Neural progenitor cell (in vitro differentiated cells): ENCODE data around the gene PAFAH1B1. TPM values are rescaled to one million over a fixed set of nuclear protein-coding genes. Genes with fewer than 3 reads are reported as not detected.

Experiments
- DNase-seq: peaks from one replicate; pipeline ENCODE4 v3.0.0-alpha.2; 2016; ENCODE audit warnings: low spot score
- H2AFZ ChIP-seq: fragments of 200-600 bp; sonication (generic); replicated peaks from 2 replicates; pipeline ENCODE4 v1.6.1; 2016; ENCODE audit warnings: antibody characterized with exemption
- H3F3A ChIP-seq: fragments of 200-600 bp; sonication (generic); 2 replicates; pipeline ENCODE4 v1.6.1; 2016; ENCODE audit warnings: antibody characterized with exemption, low read depth
- H3K27ac ChIP-seq: fragments of 200-600 bp; sonication (generic); 2 replicates; pipeline ENCODE4 v1.5.1; 2016; ENCODE audit warnings: mild to moderate bottlenecking
- H3K27me3 ChIP-seq: fragments of 200-600 bp; sonication (generic); 2 replicates; pipeline ENCODE4 v1.6.1; 2016; ENCODE audit warnings: mild to moderate bottlenecking, moderate library complexity
- H3K36me3 ChIP-seq: fragments of 200-600 bp; sonication (generic); 2 replicates; pipeline ENCODE4 v1.5.1; 2016
- H3K4me1 ChIP-seq: fragments of 200-600 bp; sonication (generic); 2 replicates; pipeline ENCODE4 v1.6.1; 2016; ENCODE audit warnings: mixed run types
- H3K4me2 ChIP-seq: fragments of 200-600 bp; sonication (generic); 2 replicates; pipeline ENCODE4 v1.6.1; 2016
- H3K4me3 ChIP-seq: fragments of 200-600 bp; sonication (generic); 2 replicates; pipeline ENCODE4 v1.5.1; 2016
- H3K79me2 ChIP-seq: fragments of 200-600 bp; sonication (generic); 2 replicates; pipeline ENCODE4 v1.6.1; 2016; ENCODE audit warnings: low read depth
- H3K9ac ChIP-seq: fragments of 200-600 bp; sonication (generic); 2 replicates; pipeline ENCODE4 v1.6.1; 2016
- H3K9me3 ChIP-seq: fragments of 200-600 bp; sonication (generic); 2 replicates; pipeline ENCODE4 v1.5.1; 2016; ENCODE audit warnings: low read depth
- H4K20me1 ChIP-seq: fragments of 200-600 bp; sonication (generic); 2 replicates; pipeline ENCODE4 v1.6.1; 2016; ENCODE audit warnings: low read depth
- H3K27ac Mint-ChIP-seq: 3 replicates; pipeline ENCODE4 v1.8.0; 2021; ENCODE audit warnings: mixed read lengths
- H3K27me3 Mint-ChIP-seq: 2 replicates; pipeline ENCODE4 v1.8.0; 2022; ENCODE audit warnings: low read depth, mild to moderate bottlenecking, inconsistent platforms, moderate library complexity, mixed read lengths; ENCODE audit not compliant: insufficient read depth
- H3K36me3 Mint-ChIP-seq: 3 replicates; pipeline ENCODE4 v1.8.0; 2021; ENCODE audit warnings: mixed read lengths
- H3K4me1 Mint-ChIP-seq: 3 replicates; pipeline ENCODE4 v1.8.0; 2021; ENCODE audit warnings: mixed read lengths
- H3K4me3 Mint-ChIP-seq: 3 replicates; pipeline ENCODE4 v1.8.0; 2021; ENCODE audit warnings: mild to moderate bottlenecking, moderate library complexity, mixed read lengths
- H3K9me3 Mint-ChIP-seq: 3 replicates; pipeline ENCODE4 v1.8.0; 2020; ENCODE audit warnings: mixed read lengths
- CTCF ChIP-seq: fragments of 200-600 bp; sonication (generic); IDR thresholded peaks from 2 replicates; pipeline ENCODE4 v1.5.1; 2017; ENCODE audit warnings: antibody characterized with exemption, mild to moderate bottlenecking
- EZH2 ChIP-seq: fragments of 200-600 bp; sonication (generic); IDR thresholded peaks from 2 replicates; pipeline ENCODE4 v1.6.1; 2017; ENCODE audit warnings: antibody characterized with exemption, mild to moderate bottlenecking, moderate library complexity
- EZH2phosphoT487 ChIP-seq: fragments of 200-600 bp; sonication (generic); IDR thresholded peaks from 2 replicates; pipeline ENCODE4 v1.6.1; 2017; ENCODE audit warnings: antibody characterized with exemption
- total RNA-seq: library from RNA; depleted of rRNA; stranded (reverse); fragments of >200 nt; gene quantifications from 2 replicates; pipeline ENCODE4 v1.2.3, GENCODE V29; 2015; ENCODE audit warnings: low replicate concordance

The PAFAH1B1 gene
- total RNA-seq, 1 donor from 2014 or later = 209 TPM

- H3K9me3 Mint-ChIP-seq = no peaks in the 10 kb centered on the region
- H3K36me3 Mint-ChIP-seq = peaks cover 2% of the 10 kb centered on the region
- H3K4me3 ChIP-seq = peak overlapping the region; percentile 66
- DNase-seq = no peak
- H3K27me3 ChIP-seq = peaks cover 31% of the 10 kb centered on the region
- H3K9ac ChIP-seq = no peak overlapping the region
- H3K4me3 Mint-ChIP-seq = peak overlapping the region; percentile 89
- H3K36me3 ChIP-seq = no peaks in the 10 kb centered on the region
- peak overlapping the region; percentile 78 for H3K27ac Mint-ChIP-seq
- peaks cover 50% of the 10 kb centered on the region for H4K20me1 ChIP-seq
- peaks cover 52% of the 10 kb centered on the region for H3K79me2 ChIP-seq
- peaks cover 31% of the 10 kb centered on the region for H3K4me1 Mint-ChIP-seq
- H3K27ac ChIP-seq = no peak overlapping the region
- TF ChIP-seq CTCF (no peak), EZH2phosphoT487 (no peak), EZH2 (no peak)
- peaks cover 13% of the 10 kb centered on the region for H3K27me3 Mint-ChIP-seq
- no peak overlapping the region for H2AFZ ChIP-seq
- H3K4me2 ChIP-seq = peak overlapping the region; percentile 93
- no peaks in the 10 kb centered on the region for H3K9me3 ChIP-seq
- H3K4me1 ChIP-seq = peaks cover 6% of the 10 kb centered on the region
- H3F3A ChIP-seq = peaks cover 15% of the 10 kb centered on the region
These were observed 116.8 kb downstream of the PAFAH1B1 start for GRCh38 chr17:2710071-2710802.

GRCh38 chr17:2710803-2711607 is 117.6 kb downstream of the PAFAH1B1 start:
- H3K4me1 ChIP-seq = no peaks in the 10 kb centered on the region
- Mint-ChIP-seq H3K4me3 (peak overlapping the region; percentile 89), H3K9me3 (no peaks in the 10 kb centered on the region), H3K36me3 (no peaks in the 10 kb centered on the region), H3K27ac (no peak overlapping the region), H3K4me1 (peaks cover 25% of the 10 kb centered on the region), H3K27me3 (peaks cover 11% of the 10 kb centered on the region)
- peak overlapping the region; percentile 93 for H3K4me2 ChIP-seq
- H3K9ac ChIP-seq = no peak overlapping the region
- no peaks in the 10 kb centered on the region for H3K9me3 ChIP-seq
- peaks cover 42% of the 10 kb centered on the region for H4K20me1 ChIP-seq
- peaks cover 31% of the 10 kb centered on the region for H3K27me3 ChIP-seq
- TF ChIP-seq EZH2 (peak; percentile 27), CTCF (no peak)
- peak overlapping the region; percentile 66 for H3K4me3 ChIP-seq
- H3F3A ChIP-seq = peaks cover 15% of the 10 kb centered on the region
- peak; percentile 70 for DNase-seq
- peaks cover 46% of the 10 kb centered on the region for H3K79me2 ChIP-seq
- H3K27ac ChIP-seq = no peak overlapping the region
- peak overlapping the region; percentile 85 for H2AFZ ChIP-seq
- no peaks in the 10 kb centered on the region for H3K36me3 ChIP-seq

GRCh38 chr17:2711608-2712299 is 118.3 kb downstream of the PAFAH1B1 start, which contains the start of gene CLUH:
CLUH (minus strand) TSS chr17:2711764; CDS start chr17:2711661, 103 bp downstream.
- Mint-ChIP-seq H3K9me3 (no peaks in the 10 kb centered on the region), H3K36me3 (no peaks in the 10 kb centered on the region), H3K27me3 (peaks cover 11% of the 10 kb centered on the region), H3K27ac (peak within 1 kb of the TSS; percentile 66), H3K4me1 (peaks cover 25% of the 10 kb centered on the region), H3K4me3 (peak within 1 kb of the TSS; percentile 89)
- Histone ChIP-seq H3K27ac (no peak within 1 kb of the TSS), H3K79me2 (peaks cover 38% of the 10 kb centered on the region), H3K4me2 (peak within 1 kb of the TSS; percentile 93), H3K9me3 (no peaks in the 10 kb centered on the region), H3K9ac (no peak within 1 kb of the TSS), H3K4me3 (peak within 1 kb of the TSS; percentile 66), H3K27me3 (peaks cover 31% of the 10 kb centered on the region), H3F3A (peaks cover 15% of the 10 kb centered on the region), H3K36me3 (no peaks in the 10 kb centered on the region), H3K4me1 (no peaks in the 10 kb centered on the region), H2AFZ (peak within 1 kb of the TSS; percentile 85), H4K20me1 (peaks cover 38% of the 10 kb centered on the region)
- TF ChIP-seq CTCF = no peak
- TF ChIP-seq EZH2phosphoT487 = no peak
- no peak for TF ChIP-seq EZH2
- DNase-seq = peak; percentile 86
